NCI-H2029 treated with DMSO at 0.1 percent for 48 hours (cell line): Measurements from ENCODE around the gene CGRRF1.

Source experiments
- DNase-seq: peaks from one replicate; lab custom pipeline; 2025; lab: John Stamatoyannopoulos, UW

Gene CGRRF1

GRCh38 chr14:54577977-54578376 lies 68.3 kb downstream of the CGRRF1 start:
- DNase-seq = no peak

GRCh38 chr14:54579621-54580020 lies 69.9 kb downstream of the CGRRF1 start:
- DNase-seq = no peak

GRCh38 chr14:54580933-54581332 lies 71.2 kb downstream of the CGRRF1 start:
- no peak for DNase-seq

- DNase-seq = no peak
Measured at GRCh38 chr14:54582334-54582733, 72.6 kb downstream of the CGRRF1 start.

GRCh38 chr14:54584097-54584496 lies 74.4 kb downstream of the CGRRF1 start:
- no peak for DNase-seq

GRCh38 chr14:54585214-54585613 lies 75.5 kb downstream of the CGRRF1 start:
- DNase-seq = no peak
